Measurements from ENCODE around the gene VAPA. TPM values are rescaled to one million over a fixed set of nuclear protein-coding genes. Genes with fewer than 3 reads are reported as not detected.

Gene VAPA
- total and polyA plus RNA-seq, 5 donors from 2014 or later = 163 to 286 (median 262) TPM

DNA sequence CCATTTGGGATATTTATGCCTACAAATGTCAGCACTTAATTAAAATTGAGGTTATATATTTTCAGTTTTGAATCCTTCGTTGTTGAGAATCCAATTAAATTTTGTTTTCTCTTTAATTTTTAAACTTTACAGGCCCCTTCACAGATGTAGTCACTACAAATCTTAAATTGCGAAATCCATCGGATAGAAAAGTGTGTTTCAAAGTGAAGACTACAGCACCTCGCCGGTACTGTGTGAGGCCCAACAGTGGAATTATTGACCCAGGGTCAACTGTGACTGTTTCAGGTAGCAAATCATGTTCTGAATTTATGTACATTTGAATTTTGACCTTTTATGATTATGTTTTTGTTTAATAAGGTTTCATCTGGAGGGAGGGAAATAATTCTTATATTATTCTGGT, 17.9 kb downstream of the VAPA start:
- no peak overlapping the region for H3K27ac Mint-ChIP-seq

GRCh38 chr18:9933865-9934264, 20.0 kb downstream of the VAPA start:
- Histone ChIP-seq H3K9me3 (ENCODE audit: control insufficient read depth in 2 of 2, low read length in 2 of 2) (no peaks in the 10 kb centered on the region), H3K27ac (ENCODE audit: insufficient read depth, low read length, poor library complexity, severe bottlenecking) (no peak overlapping the region), H3K36me3 (ENCODE audit: control insufficient read depth, insufficient read depth, low read length) (peaks cover 51% of the 10 kb centered on the region), H3K4me3 (ENCODE audit: low read depth, low read length) (no peak overlapping the region), H3K27me3 (ENCODE audit: control insufficient read depth, insufficient read depth, low read length) (no peaks in the 10 kb centered on the region), H3K4me1 (ENCODE audit: control insufficient read depth, insufficient read depth, low read length, poor library complexity, severe bottlenecking) (peaks cover 13% of the 10 kb centered on the region)
- H3K9me3 Mint-ChIP-seq = no peaks in the 10 kb centered on the region
- ATAC-seq (ENCODE audit: low read depth in 2 of 2) (no peak), DNase-seq (no peak)
- H3K4me3 Mint-ChIP-seq = no peak overlapping the region
- no peaks in the 10 kb centered on the region for H3K27me3 Mint-ChIP-seq
- no peak overlapping the region for H3K27ac Mint-ChIP-seq
- H3K4me1 Mint-ChIP-seq = peaks cover 19 to 39% (median 33%) of the 10 kb centered on the region in 4 donors
- H3K36me3 Mint-ChIP-seq = peaks cover 24% of the 10 kb centered on the region

More for the DNA sequence above, 17.9 kb downstream of the VAPA start:
- H3K4me3 Mint-ChIP-seq = no peak overlapping the region
- H3K9me3 ChIP-seq (ENCODE audit: control insufficient read depth in 2 of 2, low read length in 2 of 2) = no peaks in the 10 kb centered on the region
- ATAC-seq (ENCODE audit: low read depth in 2 of 2) (no peak), DNase-seq (no peak)
- H3K4me1 ChIP-seq (ENCODE audit: control insufficient read depth, insufficient read depth, low read length, poor library complexity, severe bottlenecking) = peaks cover 31% of the 10 kb centered on the region
- peaks cover 16% of the 10 kb centered on the region for H3K36me3 Mint-ChIP-seq
- H3K27me3 ChIP-seq (ENCODE audit: control insufficient read depth, insufficient read depth, low read length) = no peaks in the 10 kb centered on the region
- no peak overlapping the region for H3K4me3 ChIP-seq (ENCODE audit: low read depth, low read length)
- H3K9me3 Mint-ChIP-seq = no peaks in the 10 kb centered on the region
- H3K4me1 Mint-ChIP-seq = peaks cover 39 to 59% (median 50%) of the 10 kb centered on the region in 4 donors
- no peak overlapping the region for H3K27ac ChIP-seq (ENCODE audit: insufficient read depth, low read length, poor library complexity, severe bottlenecking)
- H3K36me3 ChIP-seq (ENCODE audit: control insufficient read depth, insufficient read depth, low read length) = peaks cover 30% of the 10 kb centered on the region
- no peaks in the 10 kb centered on the region for H3K27me3 Mint-ChIP-seq

DNA sequence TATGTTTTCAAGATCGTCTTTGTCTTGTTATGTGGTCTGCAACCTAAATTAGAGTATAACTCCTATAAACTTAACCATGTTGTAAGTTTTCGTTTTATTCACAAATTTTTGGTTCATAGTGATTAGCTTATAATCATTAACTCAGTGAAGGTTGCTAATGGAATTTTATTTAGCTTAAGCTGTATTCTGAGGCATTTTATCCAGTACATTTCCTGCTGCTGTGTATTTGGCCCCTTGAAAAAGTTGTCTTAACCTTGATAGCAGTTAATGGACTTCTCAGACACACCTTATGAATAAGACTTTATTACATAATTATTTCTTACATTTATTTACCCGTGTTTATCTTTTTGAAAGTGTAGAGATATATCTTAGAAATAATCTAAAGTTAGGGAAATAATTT, 20.5 kb downstream of the VAPA start:
- no peaks in the 10 kb centered on the region for H3K9me3 ChIP-seq (ENCODE audit: control insufficient read depth in 2 of 2, low read length in 2 of 2)
- Mint-ChIP-seq H3K36me3 (peaks cover 24% of the 10 kb centered on the region), H3K27me3 (no peaks in the 10 kb centered on the region), H3K4me3 (no peak overlapping the region), H3K27ac (no peak overlapping the region), H3K4me1 (peaks cover 15 to 35% (median 30%) of the 10 kb centered on the region in 4 donors), H3K9me3 (no peaks in the 10 kb centered on the region)
- H3K4me1 ChIP-seq (ENCODE audit: control insufficient read depth, insufficient read depth, low read length, poor library complexity, severe bottlenecking) = peaks cover 9% of the 10 kb centered on the region
- H3K4me3 ChIP-seq (ENCODE audit: low read depth, low read length) = no peak overlapping the region
- H3K27ac ChIP-seq (ENCODE audit: insufficient read depth, low read length, poor library complexity, severe bottlenecking) = no peak overlapping the region
- H3K27me3 ChIP-seq (ENCODE audit: control insufficient read depth, insufficient read depth, low read length) = no peaks in the 10 kb centered on the region
- ATAC-seq (ENCODE audit: low read depth in 2 of 2) = no peak
- H3K36me3 ChIP-seq (ENCODE audit: control insufficient read depth, insufficient read depth, low read length) = peaks cover 52% of the 10 kb centered on the region
- no peak for DNase-seq

- H3K36me3 Mint-ChIP-seq = peaks cover 44% of the 10 kb centered on the region
- H3K4me3 Mint-ChIP-seq = no peak overlapping the region
- ATAC-seq (ENCODE audit: low read depth in 2 of 2) = no peak
- Histone ChIP-seq H3K36me3 (ENCODE audit: control insufficient read depth, insufficient read depth, low read length) (peaks cover 72% of the 10 kb centered on the region), H3K4me1 (ENCODE audit: control insufficient read depth, insufficient read depth, low read length, poor library complexity, severe bottlenecking) (no peaks in the 10 kb centered on the region), H3K9me3 (ENCODE audit: control insufficient read depth in 2 of 2, low read length in 2 of 2) (no peaks in the 10 kb centered on the region), H3K4me3 (ENCODE audit: low read depth, low read length) (no peak overlapping the region), H3K27me3 (ENCODE audit: control insufficient read depth, insufficient read depth, low read length) (no peaks in the 10 kb centered on the region), H3K27ac (ENCODE audit: insufficient read depth, low read length, poor library complexity, severe bottlenecking) (no peak overlapping the region)
- no peaks in the 10 kb centered on the region for H3K27me3 Mint-ChIP-seq
- no peak for DNase-seq
- no peaks in the 10 kb centered on the region for H3K9me3 Mint-ChIP-seq
- no peak overlapping the region for H3K27ac Mint-ChIP-seq
- H3K4me1 Mint-ChIP-seq = peaks cover 4 to 14% (median 7%) of the 10 kb centered on the region in 4 donors
These were observed 27.3 kb downstream of the VAPA start for GRCh38 chr18:9941103-9941502.

- H3K4me3 ChIP-seq (ENCODE audit: low read depth, low read length) = no peak overlapping the region
- H3K9me3 ChIP-seq (ENCODE audit: control insufficient read depth in 2 of 2, low read length in 2 of 2) = no peaks in the 10 kb centered on the region
- H3K36me3 ChIP-seq (ENCODE audit: control insufficient read depth, insufficient read depth, low read length) = peaks cover 73% of the 10 kb centered on the region
- Mint-ChIP-seq H3K27ac (no peak overlapping the region), H3K36me3 (peaks cover 48% of the 10 kb centered on the region), H3K4me1 (peaks cover 4 to 14% (median 7%) of the 10 kb centered on the region in 4 donors), H3K27me3 (no peaks in the 10 kb centered on the region), H3K4me3 (no peak overlapping the region), H3K9me3 (no peaks in the 10 kb centered on the region)
- no peaks in the 10 kb centered on the region for H3K4me1 ChIP-seq (ENCODE audit: control insufficient read depth, insufficient read depth, low read length, poor library complexity, severe bottlenecking)
- H3K27me3 ChIP-seq (ENCODE audit: control insufficient read depth, insufficient read depth, low read length) = no peaks in the 10 kb centered on the region
- no peak for DNase-seq
- no peak for ATAC-seq (ENCODE audit: low read depth in 2 of 2)
- H3K27ac ChIP-seq (ENCODE audit: insufficient read depth, low read length, poor library complexity, severe bottlenecking) = no peak overlapping the region
These were observed 27.8 kb downstream of the VAPA start for GRCh38 chr18:9941660-9942059.

- Mint-ChIP-seq H3K36me3 (peaks cover 40% of the 10 kb centered on the region), H3K9me3 (no peaks in the 10 kb centered on the region), H3K27me3 (no peaks in the 10 kb centered on the region), H3K4me3 (no peak overlapping the region), H3K27ac (peak overlapping the region in 1 of 3 donors; percentile 85), H3K4me1 (peaks cover 4 to 9% (median 6%) of the 10 kb centered on the region in 4 donors)
- Histone ChIP-seq H3K9me3 (ENCODE audit: control insufficient read depth in 2 of 2, low read length in 2 of 2) (no peaks in the 10 kb centered on the region), H3K27me3 (ENCODE audit: control insufficient read depth, insufficient read depth, low read length) (no peaks in the 10 kb centered on the region), H3K4me1 (ENCODE audit: control insufficient read depth, insufficient read depth, low read length, poor library complexity, severe bottlenecking) (no peaks in the 10 kb centered on the region), H3K36me3 (ENCODE audit: control insufficient read depth, insufficient read depth, low read length) (peaks cover 68% of the 10 kb centered on the region), H3K27ac (ENCODE audit: insufficient read depth, low read length, poor library complexity, severe bottlenecking) (no peak overlapping the region), H3K4me3 (ENCODE audit: low read depth, low read length) (no peak overlapping the region)
- no peak for DNase-seq
- ATAC-seq (ENCODE audit: low read depth in 2 of 2) = no peak
These were observed 29.5 kb downstream of the VAPA start for GRCh38 chr18:9943311-9943710.

- H3K36me3 ChIP-seq (ENCODE audit: control insufficient read depth, insufficient read depth, low read length) = peaks cover 63% of the 10 kb centered on the region
These were observed 31.0 kb downstream of the VAPA start for GRCh38 chr18:9944805-9945204.

GRCh38 chr18:9946831-9947230, 33.0 kb downstream of the VAPA start:
- Mint-ChIP-seq H3K27me3 (no peaks in the 10 kb centered on the region), H3K27ac (no peak overlapping the region), H3K36me3 (peaks cover 43% of the 10 kb centered on the region), H3K9me3 (no peaks in the 10 kb centered on the region), H3K4me1 (peaks cover 0 to 12% (median 6%) of the 10 kb centered on the region in 4 donors), H3K4me3 (no peak overlapping the region)
- no peak for DNase-seq
- no peaks in the 10 kb centered on the region for H3K4me1 ChIP-seq (ENCODE audit: control insufficient read depth, insufficient read depth, low read length, poor library complexity, severe bottlenecking)
- H3K27ac ChIP-seq (ENCODE audit: insufficient read depth, low read length, poor library complexity, severe bottlenecking) = no peak overlapping the region
- peaks cover 62% of the 10 kb centered on the region for H3K36me3 ChIP-seq (ENCODE audit: control insufficient read depth, insufficient read depth, low read length)
- H3K4me3 ChIP-seq (ENCODE audit: low read depth, low read length) = no peak overlapping the region
- ATAC-seq (ENCODE audit: low read depth in 2 of 2) = no peak
- H3K27me3 ChIP-seq (ENCODE audit: control insufficient read depth, insufficient read depth, low read length) = no peaks in the 10 kb centered on the region
- H3K9me3 ChIP-seq (ENCODE audit: control insufficient read depth in 2 of 2, low read length in 2 of 2) = no peaks in the 10 kb centered on the region

More at GRCh38 chr18:9944805-9945204, 31.0 kb downstream of the VAPA start:
- Mint-ChIP-seq H3K36me3 (peaks cover 35% of the 10 kb centered on the region), H3K4me3 (no peak overlapping the region), H3K9me3 (no peaks in the 10 kb centered on the region), H3K4me1 (peaks cover 5 to 9% (median 6%) of the 10 kb centered on the region in 4 donors), H3K27ac (no peak overlapping the region), H3K27me3 (no peaks in the 10 kb centered on the region)
- Histone ChIP-seq H3K9me3 (ENCODE audit: control insufficient read depth in 2 of 2, low read length in 2 of 2) (no peaks in the 10 kb centered on the region), H3K4me3 (ENCODE audit: low read depth, low read length) (no peak overlapping the region), H3K27me3 (ENCODE audit: control insufficient read depth, insufficient read depth, low read length) (no peaks in the 10 kb centered on the region), H3K4me1 (ENCODE audit: control insufficient read depth, insufficient read depth, low read length, poor library complexity, severe bottlenecking) (no peaks in the 10 kb centered on the region), H3K27ac (ENCODE audit: insufficient read depth, low read length, poor library complexity, severe bottlenecking) (no peak overlapping the region)
- DNase-seq (no peak), ATAC-seq (ENCODE audit: low read depth in 2 of 2) (no peak)

Data from CD4-positive, CD25-positive, alpha-beta regulatory T cell (primary cell).